Fibroblast of skin of right quadriceps (primary cell): ENCODE results near the gene EHBP1.
"Not testable (repeated sequence)": the region's sequence is repeated elsewhere in the genome, so short reads cannot be mapped to it uniquely, and the experiment has no call there.

Source experiments
- DNase-seq: peaks from one replicate; pipeline ENCODE4 v3.0.0-alpha.2; 2013

EHBP1 gene

GRCh38 chr2:62736899-62737559 is 31.5 kb downstream of the EHBP1 start:
- DNase-seq, result no peak

- peak; percentile 52 for DNase-seq
These were observed 33.7 kb downstream of the EHBP1 start for GRCh38 chr2:62738981-62739936.

GRCh38 chr2:62740221-62740620 is 34.7 kb downstream of the EHBP1 start:
- DNase-seq, result peak; percentile 23

- no peak for DNase-seq
These were observed 35.6 kb downstream of the EHBP1 start for GRCh38 chr2:62741127-62741526.

GRCh38 chr2:62741954-62742722 is 36.6 kb downstream of the EHBP1 start:
- peak; percentile 68 for DNase-seq

GRCh38 chr2:62743506-62743905 is 38.0 kb downstream of the EHBP1 start:
- DNase-seq, result no peak

GRCh38 chr2:62744603-62745002 is 39.1 kb downstream of the EHBP1 start:
- DNase-seq, result no peak

- no peak for DNase-seq
These were observed 40.5 kb downstream of the EHBP1 start for GRCh38 chr2:62745891-62746481.

- DNase-seq, result no peak
These were observed 41.7 kb downstream of the EHBP1 start for GRCh38 chr2:62747169-62747568.

- no peak for DNase-seq
These were observed 42.4 kb downstream of the EHBP1 start for GRCh38 chr2:62747876-62748275.

GRCh38 chr2:62749111-62749510 is 43.6 kb downstream of the EHBP1 start:
- DNase-seq, result not testable (repeated sequence)

- DNase-seq, result no peak
These were observed 51.5 kb downstream of the EHBP1 start for GRCh38 chr2:62757029-62757428.

GRCh38 chr2:62760026-62760425 is 54.5 kb downstream of the EHBP1 start:
- no peak for DNase-seq

GRCh38 chr2:62760555-62760954 is 55.0 kb downstream of the EHBP1 start:
- DNase-seq, result peak; percentile 52

GRCh38 chr2:62765619-62766376 is 60.3 kb downstream of the EHBP1 start:
- peak; percentile 19 for DNase-seq

- DNase-seq, result peak; percentile 69
These were observed 63.1 kb downstream of the EHBP1 start for GRCh38 chr2:62768615-62769014.

GRCh38 chr2:62770629-62771028 is 65.1 kb downstream of the EHBP1 start:
- DNase-seq, result no peak

GRCh38 chr2:62774555-62775366 is 69.2 kb downstream of the EHBP1 start:
- peak; percentile 48 for DNase-seq

- no peak for DNase-seq
These were observed 69.8 kb downstream of the EHBP1 start for GRCh38 chr2:62775367-62775668.

GRCh38 chr2:62783679-62784078 is 78.2 kb downstream of the EHBP1 start:
- DNase-seq, result peak; percentile 55

GRCh38 chr2:62784341-62784740 is 78.8 kb downstream of the EHBP1 start:
- no peak for DNase-seq
